GM21381 (cell line): ENCODE data around the gene PCMT1.
"Not testable (repeated sequence)": the region's sequence is repeated elsewhere in the genome, so short reads cannot be mapped to it uniquely, and the experiment has no call there.

Source experiments
- ATAC-seq: cut with Tn5 transposase; IDR thresholded peaks from one replicate; pipeline ENCODE4 v1.9.1; 2021; ENCODE audit warnings: mild to moderate bottlenecking, moderate library complexity; ENCODE audit not compliant: unreplicated experiment

PCMT1 gene

GRCh38 chr6:149852881-149853280, 103.3 kb downstream of the PCMT1 start:
- ATAC-seq = no peak

DNA sequence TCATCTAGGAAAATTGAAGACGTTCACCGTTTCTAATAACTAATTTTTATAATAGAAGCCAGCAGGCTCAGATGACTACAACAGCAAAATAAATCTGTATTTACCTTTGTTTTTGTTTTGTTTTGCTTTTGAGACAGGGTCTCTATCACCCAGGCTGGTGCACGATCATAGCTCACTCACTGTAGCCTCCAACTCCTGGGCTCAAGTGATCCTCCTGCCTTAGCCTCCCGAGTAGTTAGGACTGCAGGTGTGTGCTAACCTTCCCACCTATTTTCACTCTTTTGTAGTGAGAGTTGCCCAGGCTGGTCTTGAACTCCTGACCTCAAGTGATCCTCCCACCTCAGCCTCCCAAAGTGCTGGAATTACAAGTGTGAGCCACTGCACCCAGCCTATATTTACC, 104.5 kb downstream of the PCMT1 start:
- not testable (repeated sequence) for ATAC-seq

DNA sequence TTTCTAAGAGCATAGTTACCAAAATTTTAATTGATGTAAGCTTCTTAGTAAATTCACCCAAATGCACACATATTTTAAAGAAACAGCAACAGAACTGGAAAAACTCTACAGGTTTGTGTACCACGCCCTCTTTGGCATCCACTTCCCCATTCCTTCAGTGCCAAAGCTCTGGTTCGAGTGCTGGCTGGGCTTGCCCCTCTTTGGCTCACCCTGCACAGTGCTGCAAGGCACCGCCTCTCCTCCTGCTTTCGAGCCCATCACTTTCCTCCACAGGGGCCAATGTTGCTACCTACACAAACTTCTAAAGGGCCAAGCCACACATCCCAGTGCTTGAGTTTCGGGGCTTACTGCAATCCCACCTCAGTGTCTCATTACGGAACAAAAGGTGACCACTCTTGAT, 105.0 kb downstream of the PCMT1 start:
- no peak for ATAC-seq

DNA sequence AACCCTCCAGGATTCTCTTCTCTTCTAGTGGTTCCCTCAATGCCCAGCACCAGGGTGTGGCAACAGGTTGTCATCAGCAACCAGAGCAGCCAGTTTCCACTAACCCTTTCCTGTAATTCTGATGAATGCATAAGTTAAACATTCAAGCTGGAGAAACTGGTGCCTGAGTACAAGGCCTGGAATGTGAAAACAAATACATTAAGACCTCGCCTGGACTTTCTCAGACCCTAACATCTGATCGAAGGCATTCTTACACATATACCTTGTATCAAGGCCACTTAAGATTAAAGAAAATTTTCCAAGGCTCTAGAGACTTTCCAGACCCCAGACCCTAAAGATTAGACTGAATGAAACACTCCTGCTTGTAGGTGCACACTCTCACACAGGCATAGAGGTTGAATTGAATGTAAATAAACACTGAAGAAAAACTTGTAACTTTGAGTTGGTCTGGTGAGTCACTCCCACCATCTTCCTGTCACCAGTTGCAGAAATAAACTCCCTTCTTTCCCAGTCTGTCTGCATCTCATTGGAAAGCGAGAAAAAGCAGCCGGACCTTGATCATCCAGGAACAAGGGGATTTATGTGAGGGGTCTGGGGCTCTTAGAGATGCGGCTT, 105.6 kb downstream of the PCMT1 start:
- no peak for ATAC-seq

GRCh38 chr6:149855741-149856140, 106.2 kb downstream of the PCMT1 start:
- no peak for ATAC-seq

DNA sequence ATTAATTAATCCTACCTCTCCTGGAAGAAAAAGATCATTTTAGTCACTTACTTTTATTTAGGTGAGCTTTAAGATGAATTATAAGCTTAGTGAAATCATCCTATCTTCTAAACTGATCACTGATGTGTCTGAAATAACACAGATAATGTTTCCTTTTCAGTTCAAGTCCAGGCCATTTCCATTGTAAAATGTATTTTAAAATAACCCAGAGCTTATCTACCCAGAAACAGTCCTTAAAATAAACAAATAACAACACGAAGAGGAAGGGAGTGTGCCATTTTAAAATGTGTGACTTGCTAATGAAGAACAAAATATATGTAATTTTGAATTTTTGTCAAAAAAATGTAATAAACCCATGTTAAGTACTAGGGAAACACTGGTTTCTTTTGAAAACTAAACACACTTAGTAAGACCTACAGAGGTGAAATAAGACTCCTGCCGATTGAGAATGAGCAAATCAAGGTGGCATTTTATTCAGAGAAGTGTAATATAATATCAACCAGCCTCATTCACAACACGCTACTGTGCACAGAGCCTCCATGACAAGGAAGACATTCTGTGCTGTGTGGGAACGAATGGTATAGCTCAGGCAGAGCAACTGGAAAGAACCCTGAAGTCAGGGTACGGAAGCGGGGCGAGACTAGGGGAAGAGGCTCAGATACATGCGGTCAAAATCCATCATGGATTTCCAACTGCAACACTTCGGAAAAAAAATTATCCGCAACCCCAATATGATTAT, 106.9 kb downstream of the PCMT1 start:
- ATAC-seq = no peak

DNA sequence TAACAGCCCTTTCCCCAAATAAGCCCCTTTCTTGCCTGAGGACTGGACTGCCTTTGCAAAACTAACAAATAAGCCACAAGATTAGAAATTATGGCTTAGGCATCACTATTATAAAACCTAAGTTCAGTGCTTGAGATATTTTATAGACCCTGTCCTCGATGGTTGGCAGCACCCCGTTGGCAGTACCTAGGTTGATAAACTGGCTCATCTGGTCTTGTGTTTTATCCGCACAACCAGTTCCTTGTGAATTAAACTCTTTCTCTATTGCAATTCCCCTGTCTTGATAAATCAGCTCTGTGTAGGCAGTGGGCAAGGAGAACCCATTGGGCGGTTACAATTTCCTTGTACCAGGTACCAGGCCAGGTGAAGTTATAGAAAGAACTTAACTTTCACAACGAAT, 108.0 kb downstream of the PCMT1 start:
- no peak for ATAC-seq

GRCh38 chr6:149859368-149859767, 109.8 kb downstream of the PCMT1 start:
- no peak for ATAC-seq

DNA sequence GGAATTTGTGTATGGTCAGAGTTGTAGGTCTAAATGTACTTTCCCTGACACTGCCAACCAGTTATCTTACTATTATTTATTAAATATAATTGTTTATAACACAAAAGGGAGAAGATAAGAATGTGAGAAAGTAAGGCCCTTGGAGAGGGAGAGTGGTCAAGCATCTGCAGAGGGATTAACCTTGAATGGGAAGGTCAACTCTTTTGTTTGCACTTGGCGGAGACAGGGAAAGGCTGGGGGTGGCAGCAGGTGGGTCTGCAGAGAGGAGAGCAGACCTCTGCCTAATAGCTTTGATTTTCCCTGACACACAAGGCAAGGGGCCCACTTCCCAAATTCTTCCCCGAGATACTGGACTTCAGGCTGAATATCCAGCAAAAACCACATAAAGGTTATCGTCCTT, 110.4 kb downstream of the PCMT1 start:
- no peak for ATAC-seq

- ATAC-seq = no peak
These were observed 110.9 kb downstream of the PCMT1 start for GRCh38 chr6:149860513-149860833.
